Measurements from ENCODE around the gene EPHA1. TPM values are rescaled to one million over a fixed set of nuclear protein-coding genes. Genes with fewer than 3 reads are reported as not detected.

The EPHA1 gene
- total RNA-seq, 1 experiment from 2014 or later, result 0.39 TPM

DNA sequence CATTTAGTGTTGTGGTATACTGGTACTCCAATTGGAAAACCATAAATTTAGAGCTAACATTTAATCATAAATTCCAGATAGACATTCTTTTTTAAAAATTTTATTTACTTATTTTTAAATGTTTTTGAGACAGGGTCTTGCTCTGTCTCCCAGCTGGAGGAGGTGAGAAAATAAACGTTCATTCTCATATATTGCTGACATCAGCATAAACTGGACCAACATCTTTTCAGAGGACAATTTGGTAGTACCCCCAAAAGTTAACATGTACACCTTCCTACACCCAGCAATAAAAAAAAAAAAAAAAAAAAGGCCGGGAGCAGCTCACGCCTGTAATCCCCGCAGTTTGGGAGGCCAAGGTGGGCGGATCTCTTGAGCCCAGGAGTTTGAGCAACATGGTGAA, 39.8 kb upstream of the EPHA1 start:
- CTCF ChIA-PET, result no interaction called here

DNA sequence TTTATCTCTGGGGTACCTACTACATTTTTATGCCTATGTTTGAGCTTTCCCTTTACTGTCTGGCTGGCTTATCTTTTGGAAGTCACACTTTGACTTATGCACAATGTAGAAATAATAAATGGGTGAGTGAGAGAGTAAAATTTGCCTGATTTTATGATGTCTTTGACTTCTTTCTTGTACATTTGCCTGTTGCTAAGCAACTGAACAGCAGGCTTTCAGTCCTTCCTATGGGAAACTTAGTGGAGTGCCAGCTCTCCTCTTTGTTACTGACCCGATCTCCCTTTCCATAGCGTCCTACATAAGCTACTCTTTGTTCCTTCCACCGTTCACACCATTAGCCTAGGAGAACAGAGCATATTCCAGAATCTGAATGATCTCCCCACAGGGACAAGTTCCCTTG, 38.8 kb upstream of the EPHA1 start:
- no TSS peak for BruUV-seq (replicated peaks)
- Histone ChIP-seq H3K27me3 (ENCODE audit: control insufficient read depth, insufficient read depth, low read length) (peaks cover 6% of the 10 kb centered on the region), H3K4me3 (ENCODE audit: low read depth in 2 of 2, low read length in 2 of 2) (no peak overlapping the region), H3K27ac (ENCODE audit: low read length) (no peak overlapping the region), H3K4me1 (ENCODE audit: control insufficient read depth, insufficient read depth, low read length) (no peaks in the 10 kb centered on the region), H3K9me3 (ENCODE audit: control insufficient read depth, insufficient read depth, low read depth, low read length) (no peaks in the 10 kb centered on the region), H3K36me3 (ENCODE audit: control insufficient read depth, insufficient read depth, low read length) (no peaks in the 10 kb centered on the region)
- in situ Hi-C loops (cut with HindIII; ENCODE audit: low pct_unique_long_range_greater_than_20kb, low sequenced_read_pairs) (no loop called here), intact Hi-C loops (cut with micrococcal nuclease; ENCODE audit: unreplicated experiment) (no loop called here)
- CTCF ChIA-PET, result no interaction called here
- POLR2A ChIA-PET, result no interaction called here
- ATAC-seq (no peak), DNase-seq (ENCODE audit: low read depth, low spot score) (no peak)
- TF ChIP-seq POLR2AphosphoS5 (IDR thresholded peaks at IDR 0.05; ENCODE audit: low read depth, low read length) (no peak), SIN3A (IDR thresholded peaks at IDR 0.05; ENCODE audit: borderline replicate concordance, insufficient read depth, low read depth, low read length) (no peak), CTCF (IDR thresholded peaks at IDR 0.05) (no peak), TCF7L2 (IDR thresholded peaks at IDR 0.05; ENCODE audit: low read depth, low read length) (no peak)
- TF ChIP-seq, protein P1, sequence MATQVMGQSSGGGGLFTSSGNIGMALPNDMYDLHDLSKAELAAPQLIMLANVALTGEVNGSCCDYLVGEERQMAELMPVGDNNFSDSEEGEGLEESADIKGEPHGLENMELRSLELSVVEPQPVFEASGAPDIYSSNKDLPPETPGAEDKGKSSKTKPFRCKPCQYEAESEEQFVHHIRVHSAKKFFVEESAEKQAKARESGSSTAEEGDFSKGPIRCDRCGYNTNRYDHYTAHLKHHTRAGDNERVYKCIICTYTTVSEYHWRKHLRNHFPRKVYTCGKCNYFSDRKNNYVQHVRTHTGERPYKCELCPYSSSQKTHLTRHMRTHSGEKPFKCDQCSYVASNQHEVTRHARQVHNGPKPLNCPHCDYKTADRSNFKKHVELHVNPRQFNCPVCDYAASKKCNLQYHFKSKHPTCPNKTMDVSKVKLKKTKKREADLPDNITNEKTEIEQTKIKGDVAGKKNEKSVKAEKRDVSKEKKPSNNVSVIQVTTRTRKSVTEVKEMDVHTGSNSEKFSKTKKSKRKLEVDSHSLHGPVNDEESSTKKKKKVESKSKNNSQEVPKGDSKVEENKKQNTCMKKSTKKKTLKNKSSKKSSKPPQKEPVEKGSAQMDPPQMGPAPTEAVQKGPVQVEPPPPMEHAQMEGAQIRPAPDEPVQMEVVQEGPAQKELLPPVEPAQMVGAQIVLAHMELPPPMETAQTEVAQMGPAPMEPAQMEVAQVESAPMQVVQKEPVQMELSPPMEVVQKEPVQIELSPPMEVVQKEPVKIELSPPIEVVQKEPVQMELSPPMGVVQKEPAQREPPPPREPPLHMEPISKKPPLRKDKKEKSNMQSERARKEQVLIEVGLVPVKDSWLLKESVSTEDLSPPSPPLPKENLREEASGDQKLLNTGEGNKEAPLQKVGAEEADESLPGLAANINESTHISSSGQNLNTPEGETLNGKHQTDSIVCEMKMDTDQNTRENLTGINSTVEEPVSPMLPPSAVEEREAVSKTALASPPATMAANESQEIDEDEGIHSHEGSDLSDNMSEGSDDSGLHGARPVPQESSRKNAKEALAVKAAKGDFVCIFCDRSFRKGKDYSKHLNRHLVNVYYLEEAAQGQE (IDR thresholded peaks at IDR 0.05; ENCODE audit: insufficient read depth in 1 of 2, low read depth in 2 of 2, low read length in 1 of 2), result no peak

More for the DNA sequence above, 39.8 kb upstream of the EPHA1 start:
- intact Hi-C loops (cut with micrococcal nuclease; ENCODE audit: unreplicated experiment), result no loop called here
- in situ Hi-C loops (cut with HindIII; ENCODE audit: low pct_unique_long_range_greater_than_20kb, low sequenced_read_pairs), result no loop called here
- Histone ChIP-seq H3K36me3 (ENCODE audit: control insufficient read depth, insufficient read depth, low read length) (no peaks in the 10 kb centered on the region), H3K9me3 (ENCODE audit: control insufficient read depth, insufficient read depth, low read depth, low read length) (no peaks in the 10 kb centered on the region), H3K27ac (ENCODE audit: low read length) (no peak overlapping the region), H3K4me1 (ENCODE audit: control insufficient read depth, insufficient read depth, low read length) (no peaks in the 10 kb centered on the region), H3K4me3 (ENCODE audit: low read depth in 2 of 2, low read length in 2 of 2) (no peak overlapping the region), H3K27me3 (ENCODE audit: control insufficient read depth, insufficient read depth, low read length) (peaks cover 6% of the 10 kb centered on the region)
- TF ChIP-seq POLR2AphosphoS5 (IDR thresholded peaks at IDR 0.05; ENCODE audit: low read depth, low read length), result no peak
- TF ChIP-seq, protein P1 (IDR thresholded peaks at IDR 0.05; ENCODE audit: insufficient read depth in 1 of 2, low read depth in 2 of 2, low read length in 1 of 2), result no peak
- TF ChIP-seq CTCF (IDR thresholded peaks at IDR 0.05), result no peak
- TF ChIP-seq SIN3A (IDR thresholded peaks at IDR 0.05; ENCODE audit: borderline replicate concordance, insufficient read depth, low read depth, low read length), result no peak
- TF ChIP-seq TCF7L2 (IDR thresholded peaks at IDR 0.05; ENCODE audit: low read depth, low read length), result no peak
- no TSS peak for BruUV-seq (replicated peaks)
- DNase-seq (ENCODE audit: low read depth, low spot score) (no peak), ATAC-seq (no peak)
- POLR2A ChIA-PET, result no interaction called here

Measured in Panc1 (cell line).